RKO (cell line): ENCODE data around the gene DIP2C.
A peak's percentile ranks its signal among the peaks of the same experiment; 100 is the strongest.
"Not testable (repeated sequence)": the region's sequence is repeated elsewhere in the genome, so short reads cannot be mapped to it uniquely, and the experiment has no call there.

Source experiments
- DNase-seq: peaks from one replicate; pipeline ENCODE4 v3.0.0-alpha.2; 2016; ENCODE audit warnings: low spot score

Gene DIP2C, protein sequence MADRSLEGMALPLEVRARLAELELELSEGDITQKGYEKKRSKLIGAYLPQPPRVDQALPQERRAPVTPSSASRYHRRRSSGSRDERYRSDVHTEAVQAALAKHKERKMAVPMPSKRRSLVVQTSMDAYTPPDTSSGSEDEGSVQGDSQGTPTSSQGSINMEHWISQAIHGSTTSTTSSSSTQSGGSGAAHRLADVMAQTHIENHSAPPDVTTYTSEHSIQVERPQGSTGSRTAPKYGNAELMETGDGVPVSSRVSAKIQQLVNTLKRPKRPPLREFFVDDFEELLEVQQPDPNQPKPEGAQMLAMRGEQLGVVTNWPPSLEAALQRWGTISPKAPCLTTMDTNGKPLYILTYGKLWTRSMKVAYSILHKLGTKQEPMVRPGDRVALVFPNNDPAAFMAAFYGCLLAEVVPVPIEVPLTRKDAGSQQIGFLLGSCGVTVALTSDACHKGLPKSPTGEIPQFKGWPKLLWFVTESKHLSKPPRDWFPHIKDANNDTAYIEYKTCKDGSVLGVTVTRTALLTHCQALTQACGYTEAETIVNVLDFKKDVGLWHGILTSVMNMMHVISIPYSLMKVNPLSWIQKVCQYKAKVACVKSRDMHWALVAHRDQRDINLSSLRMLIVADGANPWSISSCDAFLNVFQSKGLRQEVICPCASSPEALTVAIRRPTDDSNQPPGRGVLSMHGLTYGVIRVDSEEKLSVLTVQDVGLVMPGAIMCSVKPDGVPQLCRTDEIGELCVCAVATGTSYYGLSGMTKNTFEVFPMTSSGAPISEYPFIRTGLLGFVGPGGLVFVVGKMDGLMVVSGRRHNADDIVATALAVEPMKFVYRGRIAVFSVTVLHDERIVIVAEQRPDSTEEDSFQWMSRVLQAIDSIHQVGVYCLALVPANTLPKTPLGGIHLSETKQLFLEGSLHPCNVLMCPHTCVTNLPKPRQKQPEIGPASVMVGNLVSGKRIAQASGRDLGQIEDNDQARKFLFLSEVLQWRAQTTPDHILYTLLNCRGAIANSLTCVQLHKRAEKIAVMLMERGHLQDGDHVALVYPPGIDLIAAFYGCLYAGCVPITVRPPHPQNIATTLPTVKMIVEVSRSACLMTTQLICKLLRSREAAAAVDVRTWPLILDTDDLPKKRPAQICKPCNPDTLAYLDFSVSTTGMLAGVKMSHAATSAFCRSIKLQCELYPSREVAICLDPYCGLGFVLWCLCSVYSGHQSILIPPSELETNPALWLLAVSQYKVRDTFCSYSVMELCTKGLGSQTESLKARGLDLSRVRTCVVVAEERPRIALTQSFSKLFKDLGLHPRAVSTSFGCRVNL (N-terminal part only)

DNA sequence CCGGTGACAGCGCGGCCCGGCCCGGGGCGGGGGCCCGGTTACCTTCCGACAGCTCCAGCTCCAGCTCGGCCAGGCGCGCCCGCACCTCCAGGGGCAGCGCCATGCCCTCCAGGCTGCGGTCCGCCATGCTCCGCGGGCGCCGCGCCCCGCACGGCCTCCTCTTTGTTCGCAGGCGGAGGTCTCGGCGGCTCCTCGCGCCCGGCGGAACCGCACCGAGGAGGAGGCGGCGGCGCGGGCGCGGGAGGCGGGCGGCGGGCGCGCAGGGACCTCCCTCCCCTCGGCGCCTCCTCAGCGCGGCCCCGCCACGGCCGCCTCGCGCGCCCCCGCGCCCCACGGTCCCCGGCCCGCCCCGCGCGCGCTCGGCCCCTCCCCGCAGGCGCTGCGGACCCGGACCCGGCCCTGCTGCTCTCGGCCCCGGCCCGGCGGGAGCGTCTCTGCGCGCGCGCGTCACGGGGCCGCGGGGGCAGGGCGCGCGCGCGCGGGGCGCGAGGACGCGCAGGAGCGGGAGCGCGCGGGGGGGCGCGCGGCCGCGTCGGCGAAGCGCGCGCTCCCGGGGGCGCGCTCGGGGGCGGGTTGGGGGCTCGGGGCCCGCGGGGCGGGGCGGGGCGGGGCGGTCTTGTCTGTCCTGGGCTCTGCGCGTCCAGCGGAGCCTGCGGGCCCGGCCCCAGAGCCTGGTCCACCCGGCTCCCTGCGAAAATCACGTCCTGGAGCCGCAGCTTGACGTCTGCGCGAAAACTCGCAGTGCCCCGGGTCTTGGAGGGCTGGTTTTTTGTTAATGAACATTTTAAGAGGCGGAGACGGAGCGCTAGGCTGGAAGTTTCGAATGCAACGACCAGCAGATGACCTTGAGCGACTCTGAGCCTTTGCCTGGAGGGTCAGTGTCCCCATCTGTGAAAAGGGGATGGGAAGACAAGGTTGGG, at the start of gene DIP2C:
DIP2C (minus strand) TSS at position 217 of the 920 bp plus-strand sequence; CDS start at position 127, 90 bp downstream.
- DNase-seq, result peak; percentile 75

GRCh38 chr10:734481-734880, 45.0 kb upstream of the DIP2C start:
- no peak for DNase-seq

DNA sequence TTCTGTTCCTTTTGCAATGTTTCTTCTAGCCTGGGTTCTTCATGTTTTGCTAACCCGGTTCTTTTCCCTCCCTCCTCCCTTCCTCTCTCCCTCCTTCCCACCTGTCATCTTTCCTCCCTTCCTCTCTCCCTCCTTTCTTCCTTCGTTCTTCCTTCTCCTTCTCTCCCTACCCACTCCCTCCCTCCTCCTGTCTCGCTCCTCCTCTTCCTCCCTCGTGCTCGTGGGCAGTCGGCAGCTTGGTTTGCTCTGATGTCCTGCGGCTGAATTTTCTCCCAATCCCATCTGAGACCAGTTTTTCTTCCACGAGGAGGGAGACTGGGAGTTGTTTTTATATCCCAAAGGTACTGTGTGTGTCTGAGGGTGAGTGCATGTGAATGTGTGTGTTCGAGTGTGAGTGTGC, 43.6 kb upstream of the DIP2C start:
- no peak for DNase-seq

DNA sequence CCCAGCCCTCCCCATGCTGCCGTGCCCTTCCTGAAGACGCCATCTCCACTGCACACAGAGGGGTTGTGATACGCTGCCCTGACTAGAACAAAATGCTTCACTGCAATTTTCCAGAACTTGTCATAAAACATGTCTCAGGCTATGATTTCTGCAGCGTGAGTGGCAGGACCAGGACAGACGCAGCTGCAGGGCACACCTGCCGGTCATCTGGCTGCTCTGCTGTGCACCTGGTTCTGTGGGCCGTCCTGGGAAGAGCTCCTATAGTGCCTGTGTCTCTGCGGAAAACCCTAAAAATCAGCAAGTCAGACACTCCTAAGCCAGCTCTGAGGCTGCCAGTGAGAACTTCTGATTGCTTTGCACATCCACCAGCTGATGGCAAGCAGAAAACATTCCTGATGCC, 39.7 kb upstream of the DIP2C start:
- DNase-seq, result no peak

DNA sequence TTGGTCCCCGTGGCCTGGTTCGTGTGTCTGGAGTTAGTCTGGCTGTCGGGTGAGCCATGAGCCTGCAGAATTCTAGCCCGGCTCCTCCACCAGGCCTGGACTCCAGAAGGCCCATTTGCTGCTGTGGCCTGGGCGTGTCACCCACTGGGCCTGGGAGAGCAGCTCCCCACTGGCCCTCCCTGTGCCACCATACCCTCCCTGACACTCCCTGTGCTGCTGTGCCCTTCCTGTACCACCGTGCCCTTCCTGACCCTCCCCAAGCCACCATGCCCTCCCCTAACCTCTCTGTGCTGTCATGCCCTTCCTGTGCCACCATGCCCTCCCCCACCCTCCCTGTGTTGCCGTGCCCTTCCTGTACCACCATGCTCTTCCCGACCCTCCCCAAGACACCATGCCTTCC, 39.1 kb upstream of the DIP2C start:
- no peak for DNase-seq

GRCh38 chr10:727162-727790, 37.8 kb upstream of the DIP2C start:
- no peak for DNase-seq

- no peak for DNase-seq
Observed at GRCh38 chr10:725786-726185, 36.3 kb upstream of the DIP2C start.

GRCh38 chr10:725302-725701, 35.8 kb upstream of the DIP2C start:
- no peak for DNase-seq

DNA sequence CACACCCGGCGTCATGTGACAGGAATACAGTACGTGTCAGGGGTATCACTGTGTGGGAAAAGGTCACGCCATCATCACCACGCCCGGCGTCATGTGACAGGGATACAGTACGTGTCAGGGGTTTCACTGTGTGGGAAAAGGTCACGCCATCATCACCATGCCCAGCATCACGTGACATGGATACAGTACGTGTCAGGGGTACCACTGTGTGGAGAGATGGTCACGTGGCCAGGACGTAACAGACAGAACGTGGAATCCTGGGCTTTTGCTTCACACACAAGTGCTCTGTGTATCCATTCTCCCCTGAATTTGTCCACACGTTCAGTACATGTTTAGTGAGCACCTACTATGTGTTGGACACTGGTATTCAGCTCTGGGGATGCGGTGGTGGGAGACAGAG, 34.5 kb upstream of the DIP2C start:
- no peak for DNase-seq

DNA sequence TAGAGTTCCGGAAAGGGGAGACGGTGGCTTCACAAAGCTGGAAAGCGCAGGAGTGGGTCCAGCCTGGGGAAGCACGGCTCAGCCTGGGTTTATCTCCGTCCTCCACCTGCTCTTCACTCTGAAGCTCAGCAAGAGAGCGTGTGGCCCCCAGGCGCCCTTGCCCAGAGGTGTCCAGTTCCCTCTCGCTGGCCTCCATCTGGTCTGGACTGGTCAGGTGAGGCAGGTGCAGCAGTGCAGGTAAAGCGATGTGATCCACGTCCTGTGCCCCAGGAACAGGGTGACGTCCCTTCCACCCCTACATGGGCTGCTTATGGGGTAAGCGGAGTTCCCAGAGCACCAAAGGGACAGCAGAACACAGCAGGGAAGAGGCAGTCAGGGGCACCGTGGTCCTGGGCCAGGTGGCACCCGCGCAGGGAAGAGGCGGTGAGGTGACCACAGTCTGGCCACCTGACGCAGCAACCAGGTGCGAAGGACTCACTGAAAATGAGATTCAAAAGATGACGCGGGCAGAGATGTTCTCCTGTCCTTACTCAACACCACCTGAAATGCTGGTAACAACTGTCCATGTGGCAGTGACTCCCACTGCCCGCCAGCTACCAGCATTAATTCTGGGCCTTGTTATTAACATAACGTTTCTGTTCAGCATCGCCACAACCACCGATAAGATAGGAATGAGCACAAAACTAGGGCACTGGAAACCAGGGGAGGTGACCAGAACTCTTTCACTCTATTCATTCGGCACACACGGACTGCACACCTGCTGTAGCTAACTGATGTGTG, 33.0 kb upstream of the DIP2C start:
- DNase-seq, result no peak

- DNase-seq, result no peak
Observed at GRCh38 chr10:718143-718700, 28.8 kb upstream of the DIP2C start.

GRCh38 chr10:717458-717857, 28.0 kb upstream of the DIP2C start:
- DNase-seq, result no peak

DNA sequence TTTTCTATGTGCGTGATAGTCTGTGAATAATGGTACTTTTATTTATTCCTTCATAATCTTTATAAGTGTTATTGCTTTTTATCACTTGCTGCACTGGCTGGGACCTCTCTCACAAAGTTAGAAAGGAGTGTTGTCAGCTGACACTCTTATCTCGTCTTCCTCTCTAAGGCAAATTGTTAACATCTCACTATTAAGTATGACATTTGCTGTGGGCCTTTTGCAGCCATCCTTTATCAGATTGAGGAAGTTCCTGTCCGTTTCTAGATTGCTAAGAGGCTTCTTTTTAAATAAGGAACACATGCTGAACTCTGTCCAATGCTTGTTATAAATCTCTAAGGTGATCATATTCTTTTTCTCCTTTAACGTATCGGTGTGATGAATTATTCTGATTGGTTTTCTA, 27.4 kb upstream of the DIP2C start:
- DNase-seq, result no peak

GRCh38 chr10:714214-714613, 24.7 kb upstream of the DIP2C start:
- DNase-seq, result no peak

- no peak for DNase-seq
Observed at GRCh38 chr10:712575-712974, 23.1 kb upstream of the DIP2C start.

GRCh38 chr10:712089-712488, 22.6 kb upstream of the DIP2C start:
- DNase-seq, result no peak

- no peak for DNase-seq
Observed at GRCh38 chr10:707861-708260, 18.4 kb upstream of the DIP2C start.

- no peak for DNase-seq
Observed at GRCh38 chr10:707456-707855, 18.0 kb upstream of the DIP2C start.

DNA sequence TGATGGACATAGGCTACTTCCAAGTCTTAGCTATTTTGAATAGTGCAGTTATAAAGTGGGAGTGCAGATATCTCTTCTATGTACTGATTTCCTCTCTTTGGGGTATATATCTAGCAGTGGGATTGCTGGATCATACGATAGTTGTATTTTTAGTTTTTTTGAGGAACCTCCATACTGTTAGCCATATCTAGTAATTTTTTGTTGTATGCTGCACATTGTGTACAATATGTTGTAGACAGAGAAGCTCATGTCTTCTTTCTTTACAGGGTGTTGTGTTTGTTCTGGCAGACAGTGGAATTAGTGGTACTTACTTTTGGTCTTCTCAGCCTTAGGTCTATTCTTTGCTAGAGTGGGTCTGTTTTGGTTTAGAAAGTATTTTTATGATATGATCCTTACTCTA, 13.7 kb upstream of the DIP2C start:
- no peak for DNase-seq

- not testable (repeated sequence) for DNase-seq
Observed at GRCh38 chr10:700183-700582, 10.7 kb upstream of the DIP2C start.
